GM21528 (cell line): ENCODE measurements around the gene NBPF3.
"Not testable (repeated sequence)": the region's sequence is repeated elsewhere in the genome, so short reads cannot be mapped to it uniquely, and the experiment has no call there.

Experiments
- ATAC-seq: cut with Tn5 transposase; IDR thresholded peaks from one replicate; pipeline ENCODE4 v1.9.1; 2021; ENCODE audit warnings: mild to moderate bottlenecking, moderate library complexity; ENCODE audit not compliant: unreplicated experiment, low FRiP score

Gene NBPF3

DNA sequence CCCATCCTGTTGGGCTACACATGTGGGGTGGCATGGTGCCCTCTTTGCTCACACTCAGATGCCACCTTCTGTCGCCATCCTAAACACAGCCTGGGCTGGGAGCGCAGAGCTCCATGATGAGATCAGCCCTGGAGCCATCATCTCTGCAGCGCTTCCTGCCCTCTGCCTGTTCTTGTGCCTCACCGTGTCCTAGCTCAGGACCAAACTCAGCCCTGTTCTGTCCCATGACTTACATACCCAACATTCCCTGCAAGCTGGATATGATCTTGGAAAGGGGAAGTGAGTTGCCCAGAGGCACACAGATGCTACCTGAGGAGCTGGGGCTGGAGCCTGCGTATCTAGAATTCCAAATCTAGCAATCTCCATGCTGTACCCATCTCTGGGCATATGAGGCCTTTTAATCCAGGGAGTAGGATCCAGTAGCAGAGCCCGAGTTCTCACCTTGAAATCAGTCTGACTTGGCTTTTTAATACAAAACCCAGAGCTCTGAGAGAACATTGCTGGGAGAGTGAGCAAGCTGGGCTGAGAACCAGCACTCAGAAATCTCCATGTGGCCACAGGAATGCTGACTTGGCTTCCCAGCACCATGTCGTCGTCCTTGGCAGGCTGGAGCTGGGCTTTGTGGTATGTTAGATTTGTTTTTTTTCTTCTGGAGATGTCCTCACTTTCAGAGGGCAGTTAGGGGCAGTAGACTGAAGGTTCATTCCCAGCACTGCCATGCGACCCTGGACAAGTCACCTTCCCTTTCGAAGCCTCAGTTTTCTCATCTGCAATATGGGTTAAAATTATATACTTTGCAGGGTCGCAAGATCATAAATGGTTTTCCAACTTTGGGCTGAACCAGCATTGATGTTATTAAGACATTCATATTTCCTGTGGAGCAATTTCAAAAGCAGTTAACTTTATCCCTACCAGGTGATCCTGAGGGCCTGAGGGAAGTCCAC is 71.9 kb downstream of the NBPF3 start:
- ATAC-seq: no peak

DNA sequence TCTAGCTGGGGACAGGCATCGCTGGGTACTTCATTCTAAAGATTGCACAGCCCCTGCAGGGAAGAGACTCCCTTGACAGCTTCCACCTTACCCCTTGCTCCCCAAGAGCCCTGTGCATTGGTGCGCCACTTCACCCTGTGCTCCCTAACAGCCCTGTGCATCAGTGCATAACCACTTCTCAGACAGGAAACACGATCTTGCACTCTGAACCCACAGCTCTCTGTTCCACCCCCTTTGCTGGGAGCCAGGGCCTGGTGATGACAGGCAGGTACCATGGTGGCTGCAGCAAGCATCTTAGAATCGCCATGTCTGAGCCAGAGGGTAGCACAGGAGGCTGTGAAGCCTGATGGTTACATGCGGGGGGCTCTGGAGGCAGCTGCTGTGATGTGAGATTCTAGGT is 74.3 kb downstream of the NBPF3 start:
- ATAC-seq: no peak

DNA sequence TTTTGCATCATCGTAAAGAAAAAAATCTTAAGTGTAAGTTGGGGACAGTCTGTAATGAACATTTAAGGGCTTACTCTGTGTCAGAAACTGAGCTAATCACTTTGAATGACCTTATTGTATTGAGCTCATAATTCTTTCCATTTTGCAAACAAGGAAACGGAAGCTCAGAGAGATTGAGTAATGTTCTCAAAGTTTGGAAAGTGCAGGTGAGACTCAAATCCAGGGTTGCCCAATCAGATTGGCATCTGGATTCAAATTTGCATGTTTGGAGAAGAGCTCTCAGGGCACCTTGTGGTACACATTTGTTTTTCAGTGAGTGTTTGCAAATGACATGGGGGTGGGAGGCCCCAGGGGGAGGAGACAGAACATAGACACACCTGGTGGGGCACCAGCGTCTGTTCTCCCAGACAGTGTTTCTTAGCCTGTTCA is 77.2 kb downstream of the NBPF3 start:
- no peak for ATAC-seq

DNA sequence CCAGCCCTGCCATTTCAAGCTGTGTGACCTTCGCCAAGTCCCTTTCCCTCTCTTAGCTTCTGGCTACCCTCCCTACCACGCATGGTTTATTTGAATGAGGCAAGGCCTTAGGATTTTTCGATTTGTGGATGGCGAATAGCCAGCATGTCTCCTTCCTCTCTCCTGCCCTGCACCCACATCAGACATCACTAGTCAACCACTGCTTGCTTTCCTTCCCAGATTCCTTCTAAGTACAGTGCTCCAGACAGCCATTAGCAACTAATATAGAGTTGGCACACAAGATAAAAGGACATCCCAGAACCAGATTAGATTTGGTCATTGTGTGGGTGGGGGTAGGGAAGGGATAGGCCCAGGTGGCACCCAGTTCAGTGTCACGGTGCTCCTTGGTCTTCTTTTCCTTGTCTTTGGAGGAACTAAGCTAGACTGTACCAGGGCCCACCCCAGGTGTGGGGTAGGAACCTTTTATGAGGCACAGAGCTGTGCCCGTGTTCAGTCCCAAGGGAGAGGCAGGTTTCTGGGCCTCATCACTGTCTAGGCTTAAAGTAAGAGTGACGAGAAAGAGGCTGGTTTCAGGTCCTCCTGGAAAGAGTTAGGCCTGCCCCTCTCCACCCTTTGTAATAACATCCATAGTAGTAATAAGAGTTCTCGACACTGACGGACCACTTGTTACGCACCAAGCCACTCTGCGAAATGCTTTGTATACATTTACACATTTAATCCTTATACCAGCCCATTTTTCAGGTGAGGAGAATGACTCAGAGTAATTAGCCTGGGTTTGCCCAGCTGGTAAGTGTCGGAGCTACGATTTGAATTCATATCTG is 77.9 kb downstream of the NBPF3 start:
- no peak for ATAC-seq

DNA sequence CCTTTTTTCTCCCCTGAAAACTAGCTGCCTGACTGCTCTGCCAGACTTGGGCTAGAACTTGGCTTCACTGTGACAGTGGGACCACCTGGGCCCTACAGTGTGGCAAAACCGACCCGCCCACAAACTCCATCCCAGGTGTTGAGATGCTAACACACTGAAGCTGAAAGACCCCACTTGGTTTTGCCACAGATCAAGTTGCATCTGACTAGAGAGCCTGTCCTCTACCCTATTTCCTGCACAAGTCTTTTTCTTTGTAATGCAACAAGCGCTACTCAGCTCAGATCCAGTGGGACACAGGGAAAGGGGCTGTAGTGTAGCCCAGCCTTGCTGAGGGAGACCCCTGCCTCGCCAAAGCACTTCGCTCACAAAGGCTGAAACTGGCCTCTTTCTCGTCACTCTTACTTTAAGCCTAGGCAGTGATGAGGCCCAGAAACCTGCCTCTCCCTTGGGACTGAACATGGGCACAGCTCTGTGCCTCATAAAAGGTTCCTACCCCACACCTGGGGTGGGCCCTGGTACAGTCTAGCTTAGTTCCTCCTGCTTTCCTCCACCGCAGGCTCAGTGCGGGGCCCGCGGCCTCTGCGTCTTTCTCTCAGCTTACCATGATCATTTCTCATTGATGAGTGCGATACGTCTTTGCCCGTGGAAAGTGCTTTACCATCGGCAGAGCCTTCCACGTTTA is 79.0 kb downstream of the NBPF3 start:
- ATAC-seq: no peak

DNA sequence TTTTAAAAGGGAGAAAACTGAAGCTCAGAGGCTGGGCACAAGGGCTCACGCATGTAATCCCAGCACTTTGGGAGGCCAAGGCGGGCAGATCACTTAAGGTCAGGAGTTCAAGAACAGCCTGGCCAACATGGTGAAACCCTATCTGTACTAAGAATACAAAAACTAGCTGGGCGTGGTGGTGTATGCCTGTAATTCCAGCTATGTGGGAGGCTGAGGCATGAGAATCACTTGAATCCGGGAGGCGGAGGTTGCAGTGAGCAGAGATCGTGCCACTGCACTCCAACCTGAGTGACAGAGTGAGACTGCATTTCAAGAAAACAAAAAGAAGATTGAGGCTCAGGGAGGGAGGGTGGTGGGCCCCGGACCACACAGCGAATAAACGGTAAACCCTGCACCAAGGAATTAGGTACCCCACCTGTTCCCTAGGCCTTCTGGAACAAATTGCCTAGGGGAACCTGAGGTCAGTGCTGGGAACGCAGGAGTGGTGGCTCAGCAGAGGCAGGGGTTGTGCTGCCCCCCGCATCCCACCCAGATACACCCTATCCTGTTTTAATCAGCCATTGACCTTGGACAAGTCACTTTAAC is 79.6 kb downstream of the NBPF3 start:
- not testable (repeated sequence) for ATAC-seq

DNA sequence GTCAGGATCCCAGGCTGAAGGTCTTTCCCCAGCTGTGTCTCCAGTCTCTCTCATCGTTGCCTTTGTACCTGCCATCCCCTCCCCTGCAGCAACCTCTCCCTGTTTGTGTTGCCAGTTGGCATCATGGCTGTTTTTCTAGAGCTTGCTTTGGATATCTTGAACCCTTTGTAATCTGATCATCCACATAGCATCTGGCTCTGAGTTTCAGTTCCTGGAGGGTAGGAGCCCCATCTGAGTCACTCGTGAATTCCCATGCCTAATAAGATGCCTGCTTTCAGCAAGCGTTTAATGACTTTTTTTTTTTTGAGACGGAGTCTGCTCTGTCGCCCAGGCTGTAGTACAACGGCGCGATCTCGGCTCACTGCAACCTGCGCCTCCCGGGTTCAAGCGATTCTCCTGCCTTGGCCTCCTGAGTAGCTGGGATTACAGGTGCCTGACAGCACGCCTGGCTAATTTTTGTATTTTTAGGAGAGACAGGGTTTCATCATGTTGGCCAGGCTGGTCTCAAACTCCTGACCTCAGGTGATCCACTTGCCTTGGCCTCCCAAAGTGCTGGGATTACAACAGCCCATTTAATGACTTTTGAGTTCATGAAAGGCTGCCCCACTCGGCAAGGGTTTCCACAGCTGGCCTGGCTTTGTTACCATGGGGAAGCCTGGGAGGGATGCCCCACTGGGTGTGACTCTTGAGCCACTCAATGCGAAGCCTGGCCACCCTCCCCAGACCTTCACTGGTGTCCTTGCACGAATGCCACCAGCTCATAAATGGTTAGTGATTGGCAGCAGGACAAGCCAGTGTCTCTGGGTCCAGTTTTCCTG is 81.2 kb downstream of the NBPF3 start:
- ATAC-seq: no peak

DNA sequence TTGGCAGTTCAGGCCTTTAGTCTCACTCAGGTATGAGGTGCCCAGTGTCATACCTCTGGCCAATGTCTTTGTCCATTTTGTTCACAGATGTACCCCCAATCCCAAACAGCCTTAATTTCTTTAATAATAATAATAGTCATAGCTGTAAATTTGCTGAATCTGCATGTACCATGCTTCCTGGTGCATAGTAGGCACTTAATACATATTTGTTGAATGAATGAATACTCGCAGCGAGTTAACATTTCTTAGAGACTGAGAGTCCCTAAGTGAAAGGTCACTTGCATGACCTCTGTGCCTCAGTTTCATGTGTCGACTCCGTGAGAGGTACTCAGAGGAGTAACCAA is 81.8 kb downstream of the NBPF3 start:
- ATAC-seq: no peak

DNA sequence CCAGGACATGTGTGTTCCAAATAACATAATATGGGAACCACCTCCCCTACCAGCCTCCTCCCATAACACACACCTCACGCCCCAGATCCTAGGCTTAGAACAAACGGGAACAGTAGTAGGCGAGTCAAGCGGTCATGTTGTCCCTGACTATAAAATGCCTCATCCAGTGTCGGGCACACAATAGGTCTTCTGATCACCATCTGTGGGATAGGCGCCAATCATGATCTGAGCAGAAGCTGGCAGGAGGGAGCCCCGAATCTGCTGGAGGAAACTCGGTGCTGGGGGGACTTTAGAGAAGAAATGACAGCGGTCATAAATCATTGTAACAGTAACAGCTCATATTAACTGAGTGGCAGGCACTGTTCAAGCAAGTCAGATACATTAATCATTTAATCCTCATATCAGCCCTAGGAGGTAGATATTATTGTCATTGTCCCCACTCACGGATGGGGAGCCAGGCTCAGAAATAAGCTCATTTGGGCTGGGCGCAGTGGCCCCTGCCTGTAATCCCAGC is 82.6 kb downstream of the NBPF3 start:
- ATAC-seq: no peak

DNA sequence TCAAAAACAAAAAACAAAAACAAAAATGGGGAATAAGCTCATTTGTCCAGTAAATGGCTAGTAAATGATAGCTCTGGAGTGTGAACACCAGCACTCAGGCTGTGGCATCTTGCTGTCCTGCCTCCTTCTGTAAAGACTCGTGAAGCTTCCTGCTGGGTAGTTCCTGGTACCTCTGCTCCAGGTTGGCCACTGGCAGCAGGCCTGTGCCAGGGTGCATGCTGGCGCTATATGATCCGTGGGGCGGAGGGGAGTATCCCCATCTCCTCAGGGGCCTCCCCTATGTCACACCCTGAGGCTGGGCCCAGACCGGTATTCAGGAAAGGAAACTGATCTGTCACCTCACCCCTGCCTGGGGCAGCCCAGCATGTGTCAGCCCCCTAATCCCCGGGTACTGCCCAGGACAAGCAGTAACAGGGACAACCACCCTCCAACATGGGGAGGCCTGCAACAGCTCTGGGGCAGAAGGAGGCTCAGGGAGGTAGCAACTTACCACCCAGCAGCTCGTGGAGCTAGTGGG is 83.4 kb downstream of the NBPF3 start:
- no peak for ATAC-seq

DNA sequence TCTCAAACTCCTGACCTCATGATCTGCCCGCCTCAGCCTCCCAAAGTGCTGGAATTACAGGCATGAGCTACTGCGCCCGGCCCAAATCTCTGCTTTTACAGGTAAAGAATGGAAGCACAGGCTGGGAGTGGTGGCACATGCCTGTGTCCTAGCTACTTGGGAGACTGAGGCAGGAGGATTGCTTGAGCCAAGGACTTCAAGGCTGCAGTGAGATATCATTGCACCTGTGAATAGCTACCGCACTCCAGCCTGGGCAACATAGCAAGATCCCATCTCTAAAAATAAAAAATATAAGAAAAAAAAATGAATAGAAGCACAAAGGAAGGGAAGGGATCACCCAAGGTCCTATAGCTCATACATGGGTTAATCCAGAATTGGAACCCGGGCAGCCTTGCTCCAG is 84.3 kb downstream of the NBPF3 start:
- ATAC-seq: no peak

DNA sequence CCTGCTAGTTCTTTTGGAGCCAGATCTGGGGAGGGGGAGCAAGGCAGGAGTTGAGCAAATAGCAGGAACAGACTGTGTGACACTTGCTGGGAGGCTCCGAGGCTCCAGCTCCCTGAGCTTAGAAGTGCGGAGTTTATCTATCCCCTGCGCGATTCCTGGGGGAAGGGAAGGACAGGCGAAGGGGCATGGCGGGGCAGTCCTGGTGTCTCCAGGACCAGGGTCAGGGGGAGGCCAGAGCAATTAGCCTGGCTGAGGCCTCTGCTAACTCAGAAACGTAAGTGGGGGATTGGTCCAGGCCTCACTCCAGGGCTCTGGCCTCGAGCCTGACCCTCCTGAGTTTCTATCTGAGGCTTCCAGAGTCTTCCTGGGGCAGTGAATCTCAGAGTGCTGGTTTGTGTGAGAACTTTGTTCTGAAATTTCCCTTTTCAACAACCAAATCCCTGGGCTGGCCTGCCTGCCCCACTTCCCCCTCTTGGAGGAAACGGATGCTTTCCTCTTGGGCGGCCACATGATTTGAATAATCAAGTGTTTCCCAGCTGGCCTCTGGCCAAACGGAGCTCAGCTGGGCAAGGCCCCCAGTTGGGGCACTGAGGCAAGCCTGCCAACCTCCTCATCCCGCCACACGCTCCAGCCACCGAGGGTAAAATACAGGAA is 84.9 kb downstream of the NBPF3 start:
- no peak for ATAC-seq

DNA sequence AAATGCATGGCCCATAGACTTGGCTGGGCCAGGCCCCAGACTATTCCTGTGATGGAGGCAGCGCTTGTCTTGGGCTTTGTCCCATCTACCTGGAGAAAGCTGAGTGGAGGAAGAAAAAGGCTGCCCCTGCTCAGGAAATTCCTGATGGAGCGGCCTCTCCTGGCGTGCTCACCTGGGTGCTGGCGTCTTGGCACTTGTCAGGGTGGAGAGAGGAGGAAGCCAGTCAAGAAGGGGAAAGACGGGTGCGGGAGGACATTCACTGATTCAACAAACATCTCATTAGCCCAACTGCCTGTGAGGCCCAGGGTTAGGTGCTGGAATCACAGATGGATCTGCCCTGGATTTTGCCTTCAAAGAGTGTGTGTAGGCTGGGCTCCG is 85.4 kb downstream of the NBPF3 start:
- no peak for ATAC-seq

DNA sequence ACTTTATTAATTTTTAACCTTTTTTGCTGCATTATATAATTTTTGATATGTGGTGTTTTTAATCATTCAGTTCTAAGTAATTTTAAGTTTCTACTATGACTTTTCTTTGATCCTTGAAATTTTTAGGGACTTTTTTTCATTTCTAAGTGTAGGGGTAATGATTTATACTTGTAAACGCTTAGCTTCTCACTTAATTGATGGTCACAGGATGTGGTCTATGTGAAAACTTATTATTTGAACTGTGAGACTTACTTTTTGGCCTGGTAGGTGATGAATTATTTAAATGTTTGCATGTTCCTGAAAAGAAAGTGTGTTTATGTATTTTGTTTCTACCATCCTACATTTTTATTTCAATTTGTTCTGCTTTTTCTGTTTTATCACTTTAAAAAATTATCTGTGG is 86.5 kb downstream of the NBPF3 start:
- ATAC-seq: no peak

DNA sequence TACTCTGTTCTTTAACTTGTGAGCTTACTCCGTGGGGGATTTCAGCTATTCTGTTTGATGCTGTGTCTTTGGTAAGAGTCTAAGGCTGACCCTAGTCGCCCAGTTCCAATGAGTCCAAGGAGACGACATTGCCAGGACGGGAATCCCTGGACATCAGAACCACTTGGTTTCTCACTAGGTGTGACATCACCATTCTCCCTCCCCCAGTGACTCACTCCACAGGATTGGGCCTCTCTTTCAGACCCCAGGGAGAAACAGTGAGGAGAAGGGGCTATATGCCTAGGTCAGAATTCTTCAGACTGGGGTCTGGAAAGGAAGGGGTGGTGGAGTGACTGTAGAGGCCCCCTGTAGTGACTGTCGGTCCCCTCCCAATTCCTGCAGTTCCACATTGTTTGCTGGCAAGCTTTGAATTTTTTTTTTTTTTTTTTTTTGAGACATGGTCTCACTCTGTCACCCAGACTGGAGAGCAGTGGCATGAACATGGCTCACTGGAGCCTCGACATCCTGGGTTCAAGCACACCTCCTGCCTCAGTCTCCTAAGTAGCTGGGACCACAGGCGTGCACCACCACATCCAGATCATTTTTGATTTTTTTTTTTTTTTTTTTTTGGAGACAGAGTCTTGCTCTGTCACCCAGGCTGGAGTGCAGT is 90.6 kb downstream of the NBPF3 start:
- no peak for ATAC-seq

DNA sequence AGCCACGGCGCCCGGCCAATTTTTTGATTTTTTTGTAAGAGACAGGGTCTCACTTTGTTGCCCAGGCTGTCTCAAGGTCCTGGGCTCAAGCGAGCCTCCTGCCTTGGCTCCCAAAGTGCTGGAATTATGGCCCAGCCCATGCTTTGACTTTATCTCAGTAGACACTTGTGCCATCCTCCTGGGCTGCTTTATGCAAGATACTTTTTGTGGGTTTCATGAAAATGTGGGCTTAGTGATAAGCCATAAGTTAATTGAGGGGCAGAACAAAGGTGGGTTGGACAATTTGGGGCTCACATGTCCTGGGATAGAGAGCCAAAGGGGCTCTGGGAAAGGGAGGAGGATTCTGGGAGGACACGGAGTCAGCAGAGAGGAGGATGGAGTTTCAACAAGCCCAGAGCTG is 91.3 kb downstream of the NBPF3 start:
- no peak for ATAC-seq

DNA sequence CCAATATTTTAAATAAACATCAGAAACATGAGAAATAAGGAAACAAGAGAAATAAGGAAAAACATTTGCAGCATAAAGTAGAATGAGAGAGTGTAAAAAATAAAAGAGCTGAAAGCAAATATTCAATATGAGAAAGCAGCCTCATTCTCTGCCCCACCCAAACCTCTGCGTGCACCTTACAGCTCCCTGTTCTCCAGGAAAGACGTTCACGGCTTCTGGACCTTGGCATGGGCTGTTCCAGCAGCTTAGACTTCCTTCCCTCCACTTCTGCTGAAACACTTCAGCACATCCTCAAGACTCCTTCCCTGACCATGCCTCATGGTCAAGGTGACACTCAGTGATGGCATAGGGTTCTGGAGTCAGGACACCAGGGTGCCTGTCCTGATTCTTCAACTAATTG is 92.6 kb downstream of the NBPF3 start:
- no peak for ATAC-seq

DNA sequence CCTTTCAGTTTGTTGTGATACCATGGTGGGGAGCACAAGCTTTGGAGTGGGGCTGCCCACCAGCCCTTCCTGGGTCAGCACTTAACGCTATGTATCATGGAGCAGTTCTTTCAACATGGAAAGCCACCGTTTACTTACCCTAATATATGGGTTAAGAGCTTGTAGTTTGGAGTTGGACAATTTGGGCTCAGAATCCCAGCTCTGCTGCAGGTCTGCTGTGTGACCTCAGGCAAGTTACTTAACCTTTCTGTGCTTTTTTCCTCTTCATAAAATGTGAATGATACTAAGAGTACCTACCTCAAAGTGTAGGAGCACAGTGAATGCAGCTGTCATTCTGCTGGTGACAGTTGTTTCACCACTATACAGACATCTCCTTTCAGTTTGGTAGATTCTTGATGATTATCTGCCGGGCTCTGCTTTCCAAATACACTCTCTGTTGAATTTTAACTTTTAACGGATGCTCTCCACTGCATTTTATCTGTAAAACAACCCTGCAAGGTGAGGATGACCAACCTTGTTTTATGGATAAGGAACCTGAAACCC is 93.1 kb downstream of the NBPF3 start:
- no peak for ATAC-seq
